ENCODE measurements around the gene PIEZO2. TPM values are rescaled to one million over a fixed set of nuclear protein-coding genes. Genes with fewer than 3 reads are reported as not detected.
"Not testable (repeated sequence)": the region's sequence is repeated elsewhere in the genome, so short reads cannot be mapped to it uniquely, and the experiment has no call there.

Gene PIEZO2
- total RNA-seq, 1 experiment from 2014 or later, result 0.82 TPM

DNA sequence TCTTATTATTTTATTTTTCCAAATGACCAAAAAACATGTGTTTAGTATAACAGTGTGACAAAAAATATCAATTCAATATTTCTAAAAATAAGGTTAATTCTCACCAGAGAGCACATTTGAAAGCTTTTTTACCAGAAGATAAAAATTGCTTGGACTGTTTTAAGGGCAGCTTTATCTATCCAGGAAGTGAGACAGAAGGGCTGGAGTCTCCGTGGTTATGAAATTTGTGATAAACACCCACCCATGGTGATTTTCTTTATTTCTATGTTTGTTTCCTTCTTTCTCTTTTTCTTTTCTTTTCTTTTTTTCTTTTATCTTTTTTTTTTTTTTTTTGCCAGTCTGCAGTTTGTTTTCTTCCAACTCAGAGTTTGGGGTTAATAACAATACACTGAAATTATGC lies 298.5 kb downstream of the PIEZO2 start:
- no peak for DNase-seq (ENCODE audit: low read depth)

GRCh38 chr18:10850216-10850615 lies 299.2 kb downstream of the PIEZO2 start:
- no peak for DNase-seq (ENCODE audit: low read depth)

- no peak for DNase-seq (ENCODE audit: low read depth)
Measured at GRCh38 chr18:10847907-10848306, 301.5 kb downstream of the PIEZO2 start.

GRCh38 chr18:10847408-10847790 lies 302.0 kb downstream of the PIEZO2 start:
- DNase-seq (ENCODE audit: low read depth), result no peak

GRCh38 chr18:10846657-10847407 lies 302.5 kb downstream of the PIEZO2 start:
- no peak for DNase-seq (ENCODE audit: low read depth)

DNA sequence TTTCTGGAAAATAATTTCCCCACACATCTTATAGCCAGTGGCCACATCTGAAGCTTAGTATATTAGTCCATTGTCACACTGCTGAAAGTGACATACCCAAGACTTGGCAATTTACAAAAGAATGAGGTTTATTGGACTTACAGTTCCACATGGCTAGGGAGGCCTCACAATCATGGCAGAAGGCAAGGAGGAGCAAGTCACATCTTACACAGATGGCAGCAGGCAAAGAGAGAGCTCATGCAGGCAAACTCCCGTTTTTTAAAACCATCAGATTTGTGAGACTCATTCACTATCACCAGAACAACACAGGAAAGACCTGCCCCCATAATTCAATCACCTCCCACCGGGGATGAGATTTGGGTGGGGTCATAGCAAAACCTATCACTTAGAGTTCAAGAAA lies 303.3 kb downstream of the PIEZO2 start:
- DNase-seq (ENCODE audit: low read depth), result not testable (repeated sequence)

DNA sequence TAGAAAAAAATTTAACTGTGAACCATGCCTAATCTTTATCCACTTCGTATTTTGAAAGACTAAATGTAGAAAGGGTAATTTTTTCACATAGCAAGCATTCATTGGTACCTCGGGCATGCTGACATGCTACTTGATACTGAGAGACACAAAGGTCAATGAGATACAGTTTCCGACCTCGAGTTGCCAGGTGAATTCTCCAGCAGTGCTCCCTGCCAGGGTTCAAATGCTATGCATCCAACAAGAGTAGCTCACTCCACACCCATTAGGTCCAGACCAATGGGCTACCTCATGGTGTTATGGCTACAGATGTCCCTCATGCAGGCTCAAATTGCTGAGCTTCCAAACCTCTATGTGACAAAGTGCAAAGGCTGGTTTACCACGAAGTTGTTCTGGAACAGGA lies 305.8 kb downstream of the PIEZO2 start:
- DNase-seq (ENCODE audit: low read depth), result no peak

- DNase-seq (ENCODE audit: low read depth), result no peak
Measured at GRCh38 chr18:10842861-10843260, 306.5 kb downstream of the PIEZO2 start.

DNA sequence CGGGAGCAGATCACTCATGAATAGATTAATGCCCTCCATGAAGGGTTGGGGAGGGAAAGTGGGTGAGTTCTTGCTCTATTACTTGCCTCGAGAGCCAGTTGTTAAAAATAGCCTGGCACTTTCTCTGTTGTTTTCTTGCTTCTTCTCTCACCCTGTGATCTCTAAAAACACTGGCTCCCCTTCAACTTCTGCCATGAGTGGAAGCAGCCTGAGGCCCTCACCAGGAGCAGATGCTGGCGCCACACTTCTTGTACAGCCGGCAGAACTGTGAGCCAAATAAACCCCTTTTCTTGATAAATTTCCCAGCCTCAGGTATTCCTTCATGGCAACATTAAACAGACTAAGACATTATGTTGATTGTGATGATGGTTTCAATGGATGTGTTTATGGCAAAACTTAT lies 307.0 kb downstream of the PIEZO2 start:
- DNase-seq (ENCODE audit: low read depth), result no peak

- no peak for DNase-seq (ENCODE audit: low read depth)
Measured at GRCh38 chr18:10841203-10841602, 308.2 kb downstream of the PIEZO2 start.

GRCh38 chr18:10840743-10841142 lies 308.6 kb downstream of the PIEZO2 start:
- DNase-seq (ENCODE audit: low read depth), result no peak

DNA sequence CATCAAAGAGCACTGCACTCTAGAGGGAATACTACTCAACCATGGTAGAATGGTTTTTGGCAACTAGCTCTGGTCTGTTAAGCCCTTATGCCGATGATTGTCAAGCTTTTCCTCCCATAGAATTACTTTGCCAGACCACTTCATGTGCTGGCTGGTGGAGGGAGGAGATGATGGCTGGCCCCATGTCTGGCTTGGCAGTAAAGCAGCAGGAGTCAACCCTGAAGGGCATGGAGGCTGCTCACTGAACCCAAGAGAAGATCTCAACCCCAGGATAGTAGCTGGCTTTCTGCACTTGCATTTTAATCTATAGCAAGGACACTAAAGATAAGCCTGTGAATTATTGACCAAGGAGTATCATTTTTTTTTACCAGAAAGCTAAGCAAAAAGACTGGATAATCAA lies 309.9 kb downstream of the PIEZO2 start:
- DNase-seq (ENCODE audit: low read depth), result no peak

GRCh38 chr18:10838553-10838952 lies 310.8 kb downstream of the PIEZO2 start:
- peak; percentile 1 for DNase-seq (ENCODE audit: low read depth)

- DNase-seq (ENCODE audit: low read depth), result no peak
Measured at GRCh38 chr18:10834128-10834815, 315.1 kb downstream of the PIEZO2 start.

DNA sequence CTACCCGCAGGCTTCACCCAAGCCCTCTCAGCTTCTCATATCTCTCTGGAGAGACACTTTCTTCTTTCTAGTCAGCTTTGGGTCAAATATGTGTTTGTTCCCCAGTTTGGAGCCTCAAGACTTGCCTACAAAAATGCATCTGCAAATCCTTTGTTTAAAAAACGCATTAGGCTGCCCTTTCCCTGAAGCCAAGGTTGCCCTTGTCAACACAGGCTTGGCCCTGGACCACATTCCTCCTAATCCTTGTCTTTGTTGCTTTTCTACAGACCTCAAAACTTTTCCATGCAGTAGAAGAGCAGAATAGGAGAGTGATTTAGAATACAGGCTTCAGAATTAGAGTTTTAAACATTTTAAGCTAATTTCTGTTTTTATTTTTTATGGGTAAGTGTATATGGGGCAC lies 315.7 kb downstream of the PIEZO2 start:
- no peak for DNase-seq (ENCODE audit: low read depth)

- DNase-seq (ENCODE audit: low read depth), result no peak
Measured at GRCh38 chr18:10826400-10826799, 323.0 kb downstream of the PIEZO2 start.

DNA sequence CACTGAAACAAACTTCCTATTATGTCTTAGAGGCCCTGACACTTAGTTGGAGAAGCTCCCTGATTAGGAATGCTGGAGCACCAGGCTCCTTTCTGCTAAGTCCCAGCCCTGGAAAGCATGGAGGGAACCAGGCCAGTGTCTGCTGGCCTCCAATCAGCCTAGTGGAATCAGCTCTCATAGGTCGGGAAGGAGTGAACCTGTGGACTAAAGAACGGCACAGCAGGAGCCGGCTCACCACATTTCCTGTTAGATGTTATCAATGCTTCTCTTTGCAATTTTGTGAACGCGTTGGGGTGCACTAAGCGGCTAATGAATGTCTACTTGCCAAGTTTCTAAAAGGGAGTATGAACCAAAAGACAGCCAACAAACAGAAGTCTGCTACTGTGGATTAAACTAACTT lies 326.9 kb downstream of the PIEZO2 start:
- DNase-seq (ENCODE audit: low read depth), result no peak

- DNase-seq (ENCODE audit: low read depth), result no peak
Measured at GRCh38 chr18:10820681-10821080, 328.7 kb downstream of the PIEZO2 start.

DNA sequence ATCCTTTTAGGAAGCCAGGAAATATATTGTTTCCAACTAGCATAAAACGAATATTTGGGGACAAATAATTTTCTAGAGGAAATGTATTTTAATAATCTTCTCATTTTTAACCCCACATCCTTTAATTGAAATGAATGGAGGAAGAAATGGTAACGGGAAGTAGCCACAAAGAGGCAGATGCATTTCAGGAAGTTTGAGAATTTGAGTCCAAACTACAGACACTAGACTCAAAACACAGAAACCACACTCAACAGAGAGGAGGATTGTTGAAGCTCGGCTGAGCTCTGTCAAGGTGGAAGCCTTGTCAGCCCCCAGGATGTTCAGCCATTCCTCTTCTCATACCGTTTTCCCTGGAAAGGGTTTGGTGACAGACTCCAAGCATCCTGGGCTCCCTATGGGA lies 335.0 kb downstream of the PIEZO2 start:
- DNase-seq (ENCODE audit: low read depth), result no peak

- DNase-seq (ENCODE audit: low read depth), result no peak
Measured at GRCh38 chr18:10805587-10806118, 343.7 kb downstream of the PIEZO2 start.

DNA sequence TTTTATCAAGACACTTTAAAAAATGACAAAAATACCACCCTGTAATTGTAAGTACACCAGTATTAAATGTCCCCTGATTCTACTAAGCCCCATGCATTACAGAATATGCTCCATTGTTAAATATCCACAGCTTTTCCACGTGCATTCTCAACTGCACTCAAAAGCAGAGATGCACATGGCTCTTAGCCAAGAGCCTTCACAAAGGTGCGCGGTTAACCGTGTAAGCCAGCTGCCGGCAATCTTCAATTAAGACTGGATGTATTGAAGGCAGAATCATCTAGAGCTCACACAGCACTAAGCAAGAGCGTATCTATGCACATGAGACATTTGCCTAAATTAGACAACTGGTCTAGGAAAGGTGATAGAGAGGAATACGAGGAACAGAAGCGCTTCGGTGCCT lies 345.2 kb downstream of the PIEZO2 start:
- no peak for DNase-seq (ENCODE audit: low read depth)

GRCh38 chr18:10798727-10799550 lies 350.4 kb downstream of the PIEZO2 start:
- peak; percentile 2 for DNase-seq (ENCODE audit: low read depth)

All from HT1080 (cell line).